GM10248 (cell line): ENCODE data around the gene THTPA.

Experiments
- CTCF ChIA-PET: fragments of 300-600 bp; sonication (Branson Sonifier 250); formaldehyde crosslinking; extraction: SDS; loops from one replicate; lab custom pipeline; 2021; ENCODE audit warnings: antibody characterized with exemption; lab: Yijun Ruan, JAX
- POLR2A ChIA-PET: fragments of 350-650 bp; sonication (Branson Sonifier 250); formaldehyde crosslinking; extraction: SDS; loops from one replicate; lab custom pipeline; 2020; ENCODE audit warnings: antibody characterized with exemption; lab: Yijun Ruan, JAX
- DNase-seq: peaks from one replicate; pipeline ENCODE4 v3.0.0; 2012; ENCODE audit errors: extremely low spot score
- TF ChIP-seq, protein P1 (sequence below): IDR thresholded peaks from 2 replicates; pipeline ENCODE4 v1.5.1; 2012; ENCODE audit warnings: mild to moderate bottlenecking, low read depth; ENCODE audit errors: extremely low read depth, missing control alignments, control extremely low read depth

Gene THTPA

DNA sequence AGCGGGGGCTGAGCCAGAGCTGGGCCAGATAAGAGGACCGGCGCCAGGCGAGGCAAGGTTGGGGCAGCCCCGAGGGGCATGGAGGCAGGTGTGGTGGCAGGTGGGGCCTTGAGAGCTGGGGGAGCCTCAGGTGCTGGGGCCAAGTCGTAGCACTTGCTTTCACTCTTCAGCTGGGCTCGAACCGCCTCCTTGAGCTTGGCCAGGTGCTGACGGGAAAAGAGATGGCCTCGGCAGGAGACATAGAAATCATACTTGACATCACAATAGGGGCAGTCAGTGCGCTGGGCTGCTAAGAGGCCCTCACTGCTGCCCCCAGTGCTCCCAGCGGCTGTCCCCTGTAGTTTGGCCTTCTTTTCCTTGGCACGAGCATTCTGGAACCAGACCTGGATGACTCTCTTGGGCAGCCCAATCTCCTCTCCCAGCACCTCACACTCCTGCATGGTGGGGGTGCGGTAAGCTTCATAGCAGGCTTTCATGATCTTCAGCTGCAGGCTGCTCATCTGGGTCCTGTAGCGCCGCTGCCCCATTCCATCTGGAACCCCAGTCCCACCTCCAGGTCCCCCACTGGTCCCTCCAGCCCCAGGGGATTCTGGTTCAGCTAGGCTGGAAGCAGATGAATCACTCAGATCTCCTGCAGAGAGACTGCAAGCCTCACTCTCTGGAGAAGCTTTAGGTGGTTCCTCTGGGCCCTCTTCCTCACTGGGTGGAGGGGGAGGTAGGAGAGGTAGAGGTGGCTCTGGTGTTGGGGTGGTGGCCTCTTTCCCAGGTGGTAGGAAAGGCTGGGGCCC lies 32.6 kb upstream of the THTPA start:
- ChIA-PET POLR2A (no interaction called here), CTCF (interaction anchor here (1.3 to 1.6 kb wide), 2 partner anchors 15 to 17 kb away, joined by 4 read pairs; no protein-coding TSS in a partner anchor)
- DNase-seq: no peak
- TF ChIP-seq, protein P1, sequence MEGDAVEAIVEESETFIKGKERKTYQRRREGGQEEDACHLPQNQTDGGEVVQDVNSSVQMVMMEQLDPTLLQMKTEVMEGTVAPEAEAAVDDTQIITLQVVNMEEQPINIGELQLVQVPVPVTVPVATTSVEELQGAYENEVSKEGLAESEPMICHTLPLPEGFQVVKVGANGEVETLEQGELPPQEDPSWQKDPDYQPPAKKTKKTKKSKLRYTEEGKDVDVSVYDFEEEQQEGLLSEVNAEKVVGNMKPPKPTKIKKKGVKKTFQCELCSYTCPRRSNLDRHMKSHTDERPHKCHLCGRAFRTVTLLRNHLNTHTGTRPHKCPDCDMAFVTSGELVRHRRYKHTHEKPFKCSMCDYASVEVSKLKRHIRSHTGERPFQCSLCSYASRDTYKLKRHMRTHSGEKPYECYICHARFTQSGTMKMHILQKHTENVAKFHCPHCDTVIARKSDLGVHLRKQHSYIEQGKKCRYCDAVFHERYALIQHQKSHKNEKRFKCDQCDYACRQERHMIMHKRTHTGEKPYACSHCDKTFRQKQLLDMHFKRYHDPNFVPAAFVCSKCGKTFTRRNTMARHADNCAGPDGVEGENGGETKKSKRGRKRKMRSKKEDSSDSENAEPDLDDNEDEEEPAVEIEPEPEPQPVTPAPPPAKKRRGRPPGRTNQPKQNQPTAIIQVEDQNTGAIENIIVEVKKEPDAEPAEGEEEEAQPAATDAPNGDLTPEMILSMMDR: no peak

DNA sequence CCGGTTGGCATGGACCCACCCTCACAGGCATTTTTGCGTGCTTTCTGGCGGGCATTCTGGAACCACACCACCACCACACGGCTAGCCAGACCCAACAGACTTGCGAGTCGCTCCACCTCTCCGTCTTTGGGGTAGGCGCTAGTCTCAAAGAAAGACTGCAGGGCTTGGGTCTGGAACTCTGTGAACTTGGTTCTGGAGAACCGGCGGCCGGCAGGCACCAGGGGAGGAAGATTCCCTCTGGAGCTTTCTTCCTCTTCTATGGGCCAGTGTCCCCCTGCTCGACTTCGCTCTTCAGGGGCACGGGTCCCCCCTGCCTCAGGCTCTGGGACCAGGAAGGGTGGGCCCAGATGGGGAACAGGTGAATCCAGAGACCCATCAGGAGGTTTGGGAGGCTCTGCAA lies 31.1 kb upstream of the THTPA start:
- POLR2A ChIA-PET: no interaction called here
- DNase-seq: no peak
- CTCF ChIA-PET: interaction anchor here (1.3 to 1.9 kb wide), 4 partner anchors 9 to 35 kb away, joined by 3 to 5 read pairs (median 4); no protein-coding TSS in a partner anchor
- TF ChIP-seq, protein P1: no peak

DNA sequence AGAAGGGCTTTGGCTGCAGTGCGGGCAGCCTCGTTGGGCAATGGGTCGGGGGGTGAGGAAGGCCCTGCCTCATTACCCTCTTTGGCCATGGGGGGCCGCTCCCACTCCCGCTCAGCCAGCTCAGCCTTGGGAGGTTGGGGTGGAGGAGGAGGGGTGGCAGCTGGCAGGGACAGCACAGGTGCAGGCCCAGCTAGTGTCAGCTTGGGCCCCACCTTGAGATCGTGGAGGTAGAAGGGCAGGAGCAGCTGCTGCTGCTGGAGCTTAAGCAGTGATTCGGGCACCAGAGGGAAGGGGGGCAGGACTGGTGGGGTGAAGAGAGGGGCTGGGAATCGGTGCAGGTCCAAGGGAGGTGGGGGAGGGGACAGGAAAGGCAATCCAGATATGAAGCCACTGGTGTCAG lies 30.5 kb upstream of the THTPA start:
- DNase-seq: no peak
- ChIA-PET CTCF (interaction anchor here (0.7 to 1.9 kb wide), 5 partner anchors 8 to 35 kb away, joined by 3 to 5 read pairs (median 4); no protein-coding TSS in a partner anchor), POLR2A (no interaction called here)
- TF ChIP-seq, protein P1: no peak

DNA sequence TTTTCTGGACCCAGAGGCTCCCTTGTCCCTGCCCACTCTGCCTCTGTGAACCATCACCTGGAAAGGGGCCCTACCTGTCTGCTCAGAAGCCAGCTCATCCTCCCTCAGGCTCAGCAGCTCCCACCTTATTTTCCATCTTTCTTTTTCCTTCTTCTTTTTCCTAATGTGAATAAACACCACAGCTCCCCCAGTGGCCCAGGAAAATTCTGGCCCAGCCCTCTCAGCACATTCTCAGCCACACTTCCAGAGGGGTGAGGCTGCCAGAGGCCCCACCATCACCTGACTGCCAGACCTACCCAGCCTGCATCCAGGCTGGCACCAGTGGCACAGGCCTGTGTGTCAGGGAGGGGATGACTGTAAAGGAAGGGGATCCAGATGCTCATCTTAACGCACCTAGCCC lies 27.5 kb upstream of the THTPA start:
- ChIA-PET CTCF (interaction anchor here (0.9 to 3.6 kb wide), 6 partner anchors 11 to 49 kb away, joined by 3 to 20 read pairs (median 4); no protein-coding TSS in a partner anchor), POLR2A (no interaction called here)
- TF ChIP-seq, protein P1: no peak
- no peak for DNase-seq

DNA sequence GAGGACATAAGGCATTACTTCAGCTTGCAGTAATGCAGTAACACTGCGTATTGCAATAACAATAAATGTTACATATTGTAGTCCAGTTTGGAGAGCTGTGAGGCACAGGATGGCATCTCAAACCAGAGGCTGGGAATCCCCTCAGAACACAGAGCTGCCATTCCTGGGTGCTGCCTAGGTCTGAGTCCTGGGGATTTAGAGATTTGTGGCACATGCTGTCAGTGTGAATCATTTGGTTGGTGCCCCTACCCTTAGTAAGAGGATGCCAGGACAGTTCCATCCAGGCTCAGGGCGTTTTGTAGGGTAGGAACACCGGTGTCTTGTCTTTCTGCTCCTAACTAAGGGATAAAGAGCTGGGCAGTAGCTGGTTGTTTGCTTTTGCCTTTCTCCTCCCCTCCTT lies 27.1 kb upstream of the THTPA start:
- TF ChIP-seq, protein P1: no peak
- ChIA-PET POLR2A (no interaction called here), CTCF (interaction anchor here (1.0 to 3.6 kb wide), 6 partner anchors 11 to 49 kb away, joined by 3 to 20 read pairs (median 4); no protein-coding TSS in a partner anchor)
- no peak for DNase-seq

DNA sequence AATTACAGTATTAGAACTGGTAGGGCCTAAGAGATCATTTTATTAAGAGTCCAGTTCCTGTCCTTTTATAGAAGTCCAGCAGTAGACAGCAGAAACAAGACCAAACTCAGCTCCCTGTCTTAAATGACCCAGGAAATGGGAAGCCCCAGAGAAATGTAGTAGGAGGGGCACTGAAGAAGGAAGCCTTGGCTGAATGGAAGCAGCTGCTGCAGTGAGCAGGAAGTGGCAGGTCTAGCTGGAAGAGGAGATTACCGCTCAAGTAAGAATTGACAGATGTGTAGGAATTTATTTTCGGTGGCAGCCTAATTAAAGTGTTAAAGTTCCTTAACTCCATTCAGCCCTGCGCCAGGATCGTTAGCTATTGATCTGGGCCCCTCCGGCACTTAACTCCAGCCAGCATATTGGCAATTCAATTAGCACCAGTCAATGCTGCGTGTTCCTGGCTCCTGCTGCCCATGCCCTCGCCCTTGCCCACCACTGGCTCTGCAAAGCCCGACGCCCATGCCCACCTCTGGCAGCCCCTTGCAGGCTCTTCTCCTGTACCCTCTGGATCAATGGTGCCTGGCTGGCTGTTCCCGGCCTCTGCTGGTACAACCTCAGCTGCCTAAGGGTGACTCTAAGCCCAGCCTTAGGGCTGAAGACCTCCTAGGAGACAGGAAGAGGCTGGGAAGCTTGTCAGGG lies 25.6 kb upstream of the THTPA start:
- ChIA-PET CTCF (interaction anchor here (0.6 to 3.6 kb wide), 8 partner anchors 9 to 58 kb away, joined by 3 to 20 read pairs (median 4); no protein-coding TSS in a partner anchor), POLR2A (no interaction called here)
- TF ChIP-seq, protein P1: no peak
- no peak for DNase-seq
